RWPE1 (cell line): Measurements from ENCODE around the gene ZBTB1.
"Not testable (repeated sequence)": the region's sequence is repeated elsewhere in the genome, so short reads cannot be mapped to it uniquely, and the experiment has no call there.

Source experiments
- CTCF ChIA-PET: fragments of 350-600 bp; sonication (Branson Sonifier 250); formaldehyde crosslinking; extraction: SDS; loops from one replicate; lab custom pipeline; 2021; lab: Yijun Ruan, JAX
- POLR2A ChIA-PET: fragments of 400-600 bp; formaldehyde crosslinking; extraction: SDS; loops from one replicate; lab custom pipeline; 2020; ENCODE audit warnings: antibody characterized with exemption; ENCODE audit not compliant: low non-redundant PET; lab: Yijun Ruan, JAX
- DNase-seq: peaks from one replicate; pipeline ENCODE4 v3.0.0; 2012; ENCODE audit warnings: low spot score
- H3K27ac ChIP-seq: fragments of 450-650 bp; 2 replicates; pipeline ENCODE4 v1.5.1; 2017
- TF ChIP-seq, protein P1 (sequence below): fragments of 450-650 bp; conservative IDR thresholded peaks from 2 replicates; pipeline ENCODE4 v1.5.1; 2017; ENCODE audit warnings: low read depth, mild to moderate bottlenecking

The ZBTB1 gene

DNA sequence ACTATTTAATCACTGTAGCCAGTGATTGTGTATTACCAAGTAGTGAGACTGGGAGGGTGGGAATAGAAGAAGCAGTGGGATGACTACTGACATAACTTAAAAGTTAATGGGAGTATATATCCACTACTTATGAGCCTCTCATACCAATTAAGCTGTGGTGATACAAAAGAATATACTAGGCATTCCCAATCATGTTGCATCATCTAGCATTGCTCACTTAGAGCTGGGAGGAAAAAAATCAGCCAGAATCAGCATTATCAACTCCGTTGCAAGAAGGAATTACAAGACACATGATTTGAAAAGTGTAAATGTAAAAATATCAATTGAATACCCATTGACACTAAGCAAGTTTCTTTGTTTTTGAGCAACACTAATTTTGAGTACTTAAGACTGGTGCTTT lies 44.4 kb downstream of the ZBTB1 start:
- no peak overlapping the region for H3K27ac ChIP-seq
- POLR2A ChIA-PET: interaction anchor here (1.0 kb wide), 1 partner anchor 9 kb away, joined by 4 read pairs; the partner anchor contains the start of gene HSPA2
- TF ChIP-seq, protein P1, sequence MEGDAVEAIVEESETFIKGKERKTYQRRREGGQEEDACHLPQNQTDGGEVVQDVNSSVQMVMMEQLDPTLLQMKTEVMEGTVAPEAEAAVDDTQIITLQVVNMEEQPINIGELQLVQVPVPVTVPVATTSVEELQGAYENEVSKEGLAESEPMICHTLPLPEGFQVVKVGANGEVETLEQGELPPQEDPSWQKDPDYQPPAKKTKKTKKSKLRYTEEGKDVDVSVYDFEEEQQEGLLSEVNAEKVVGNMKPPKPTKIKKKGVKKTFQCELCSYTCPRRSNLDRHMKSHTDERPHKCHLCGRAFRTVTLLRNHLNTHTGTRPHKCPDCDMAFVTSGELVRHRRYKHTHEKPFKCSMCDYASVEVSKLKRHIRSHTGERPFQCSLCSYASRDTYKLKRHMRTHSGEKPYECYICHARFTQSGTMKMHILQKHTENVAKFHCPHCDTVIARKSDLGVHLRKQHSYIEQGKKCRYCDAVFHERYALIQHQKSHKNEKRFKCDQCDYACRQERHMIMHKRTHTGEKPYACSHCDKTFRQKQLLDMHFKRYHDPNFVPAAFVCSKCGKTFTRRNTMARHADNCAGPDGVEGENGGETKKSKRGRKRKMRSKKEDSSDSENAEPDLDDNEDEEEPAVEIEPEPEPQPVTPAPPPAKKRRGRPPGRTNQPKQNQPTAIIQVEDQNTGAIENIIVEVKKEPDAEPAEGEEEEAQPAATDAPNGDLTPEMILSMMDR: no peak
- CTCF ChIA-PET: interaction anchor here (0.6 to 0.7 kb wide), 2 partner anchors 134 to 383 kb away, joined by 3 read pairs; no protein-coding TSS in a partner anchor
- DNase-seq: no peak

DNA sequence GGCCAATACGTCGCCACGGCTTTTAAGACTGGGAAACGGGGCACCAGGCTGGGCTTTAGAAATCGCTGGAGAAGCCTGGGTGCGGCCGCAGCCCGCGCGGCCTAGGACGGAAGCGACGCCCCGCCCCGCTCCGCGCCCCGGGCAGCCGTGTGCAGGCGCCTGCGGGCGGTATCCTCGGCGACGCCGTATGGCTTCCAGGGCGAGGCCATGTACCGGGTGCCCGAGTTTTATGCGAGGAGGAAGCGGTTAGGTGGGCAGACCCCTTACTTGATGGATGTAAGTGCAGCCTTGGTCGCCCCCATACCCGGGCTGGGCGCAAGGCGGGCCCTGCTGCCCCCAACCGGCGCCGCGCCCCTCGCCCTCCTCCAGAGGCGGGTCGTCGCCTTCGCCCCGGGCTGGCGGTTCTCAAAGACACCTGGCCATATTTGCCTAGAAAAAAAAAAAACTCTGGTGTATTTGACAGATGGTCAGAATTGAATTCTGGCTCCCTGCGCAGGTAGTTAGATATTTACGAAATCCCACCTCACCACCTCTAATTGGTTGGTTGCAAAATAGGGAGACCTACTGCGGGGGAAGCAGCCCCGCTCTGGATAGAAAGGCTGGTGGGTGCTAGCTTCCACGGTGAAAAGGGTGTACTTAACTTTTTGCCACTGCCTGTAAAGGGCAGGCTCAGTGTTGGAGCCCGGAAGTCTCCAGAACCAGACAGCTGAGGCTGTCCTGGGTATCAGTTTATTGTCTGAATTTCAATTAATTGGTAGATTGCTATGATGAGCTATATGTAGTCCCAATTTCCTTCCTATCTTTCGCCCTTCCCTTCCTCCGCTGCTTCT lies 45.4 kb downstream of the ZBTB1 start, which contains the start of gene PPP1R36:
Gene PPP1R36, plus strand, starts transcription at position 171 of the 830 bp plus-strand sequence. Its CDS starts 37 bp downstream, at position 208.
- no peak for DNase-seq
- TF ChIP-seq, protein P1: no peak
- ChIA-PET CTCF (interaction anchor here (0.7 kb wide), 2 partner anchors 75 to 81 kb away, joined by 4 to 6 read pairs; no protein-coding TSS in a partner anchor), POLR2A (no interaction called here)
- H3K27ac ChIP-seq: no peak within 1 kb of the TSS

DNA sequence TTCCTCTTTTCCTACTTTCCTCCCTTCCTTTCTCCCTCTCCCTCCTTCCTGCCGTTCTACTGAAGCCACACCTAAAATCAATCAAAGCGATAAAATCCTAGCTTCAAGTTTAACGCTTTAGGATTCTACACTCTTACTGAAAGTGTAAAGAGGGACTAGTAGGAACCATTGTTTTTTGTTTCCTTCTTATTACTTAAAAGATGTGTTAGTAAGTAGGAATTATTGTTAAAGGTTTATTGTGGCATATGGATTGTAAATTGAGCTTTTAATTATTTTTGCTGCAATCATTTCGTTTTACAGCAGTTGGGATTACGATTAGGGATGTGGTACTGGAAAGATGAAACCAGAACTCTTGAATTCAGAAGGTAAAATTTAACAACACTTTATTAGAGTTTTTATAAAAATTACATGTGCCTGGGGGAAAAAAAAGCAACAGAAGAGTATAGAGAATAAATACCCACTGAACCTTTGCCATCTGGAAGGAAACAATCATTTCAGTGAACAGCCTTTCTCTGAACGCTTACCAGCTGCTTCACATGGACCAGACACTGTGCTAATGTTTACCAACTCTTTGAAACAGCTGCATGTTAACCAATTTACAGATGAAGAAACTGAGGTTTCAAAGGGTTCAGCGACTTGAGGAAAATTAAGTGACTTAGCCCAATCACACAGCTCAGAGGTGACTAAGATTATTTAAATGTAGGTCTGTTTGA lies 46.2 kb downstream of the ZBTB1 start:
- TF ChIP-seq, protein P1: no peak
- DNase-seq: no peak
- H3K27ac ChIP-seq: no peak overlapping the region
- CTCF ChIA-PET: interaction anchor here (0.7 kb wide), 2 partner anchors 74 to 80 kb away, joined by 4 to 6 read pairs; no protein-coding TSS in a partner anchor
- POLR2A ChIA-PET: no interaction called here

DNA sequence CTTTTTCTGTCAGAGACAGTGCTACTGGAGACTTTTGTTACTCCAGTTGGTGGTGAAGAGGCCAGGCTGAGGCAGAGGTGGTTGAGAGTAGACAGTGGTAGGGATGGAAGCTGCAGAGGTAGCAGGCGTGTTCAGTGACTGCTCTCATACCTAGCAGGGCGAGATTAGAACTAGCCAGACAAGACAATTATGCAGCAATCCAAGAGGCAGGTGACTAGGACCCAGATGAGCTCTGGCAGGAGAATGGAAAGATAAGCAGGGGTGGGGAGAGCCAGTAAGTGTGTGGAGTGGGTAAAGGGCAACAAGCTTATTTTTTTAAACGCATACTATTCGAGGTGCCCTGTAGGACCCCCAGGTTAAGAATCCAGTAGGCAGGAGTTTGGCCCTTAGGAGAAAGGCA lies 50.0 kb downstream of the ZBTB1 start:
- CTCF ChIA-PET: no interaction called here
- DNase-seq: no peak
- POLR2A ChIA-PET: interaction anchor here (0.6 kb wide), 1 partner anchor 79 kb away, joined by 3 read pairs; no protein-coding TSS in a partner anchor

DNA sequence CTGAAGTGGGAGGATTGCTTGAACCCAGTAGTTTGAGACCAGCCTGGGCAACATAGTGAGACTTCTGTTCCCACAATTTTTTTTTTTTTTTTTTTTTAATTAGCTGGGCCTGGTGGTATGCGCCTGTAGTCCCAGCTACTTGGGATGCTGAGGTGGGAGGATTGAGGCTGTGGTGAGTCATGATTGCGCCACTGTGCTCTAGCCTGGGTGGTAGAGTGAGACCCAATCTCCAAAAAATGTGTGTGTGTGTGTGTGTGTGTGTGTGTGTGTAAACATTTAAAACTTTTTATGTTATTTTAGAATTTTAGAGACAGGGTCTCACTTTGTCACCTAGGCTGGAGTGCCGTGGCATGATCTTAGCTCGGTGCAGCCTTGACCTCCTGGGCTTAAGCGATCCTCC lies 52.0 kb downstream of the ZBTB1 start:
- H3K27ac ChIP-seq: no peak overlapping the region
- TF ChIP-seq, protein P1: no peak
- CTCF ChIA-PET: no interaction called here
- POLR2A ChIA-PET: interaction anchor here (0.6 kb wide), 1 partner anchor 52 kb away, joined by 7 read pairs; the partner anchor contains the start of gene ZBTB1
- DNase-seq: no peak

More for the DNA sequence above, 50.0 kb downstream of the ZBTB1 start:
- no peak overlapping the region for H3K27ac ChIP-seq
- TF ChIP-seq, protein P1: no peak

DNA sequence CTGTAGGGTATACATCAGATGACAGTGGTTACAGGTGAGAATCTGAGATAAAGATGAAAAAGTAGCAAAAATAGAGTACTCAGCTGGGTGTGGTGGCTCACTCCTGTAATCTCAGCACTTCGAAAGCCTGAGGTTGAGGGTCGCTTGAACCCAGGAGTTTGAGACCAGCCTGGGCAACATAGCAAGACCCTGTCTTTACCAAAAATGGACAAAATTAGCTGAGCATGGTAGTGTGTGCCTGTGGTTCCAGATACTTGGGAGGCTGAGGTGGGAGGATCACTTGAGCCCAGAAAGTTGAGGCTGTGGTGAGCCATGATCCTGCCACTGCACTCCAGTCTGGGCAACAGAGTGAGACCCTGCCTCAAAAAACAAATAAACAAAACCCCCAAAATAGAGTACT lies 53.6 kb downstream of the ZBTB1 start:
- CTCF ChIA-PET, H3K27ac ChIP-seq, POLR2A ChIA-PET, DNase-seq: not testable (repeated sequence)
